ENCODE results near the gene DGKI. TPM values are rescaled to one million over a fixed set of nuclear protein-coding genes. Genes with fewer than 3 reads are reported as not detected.

Gene DGKI
- polyA plus RNA-seq, 2 of the 4 experiments (the other 2 are of a cell fraction): 0.05 to 0.08 TPM

DNA sequence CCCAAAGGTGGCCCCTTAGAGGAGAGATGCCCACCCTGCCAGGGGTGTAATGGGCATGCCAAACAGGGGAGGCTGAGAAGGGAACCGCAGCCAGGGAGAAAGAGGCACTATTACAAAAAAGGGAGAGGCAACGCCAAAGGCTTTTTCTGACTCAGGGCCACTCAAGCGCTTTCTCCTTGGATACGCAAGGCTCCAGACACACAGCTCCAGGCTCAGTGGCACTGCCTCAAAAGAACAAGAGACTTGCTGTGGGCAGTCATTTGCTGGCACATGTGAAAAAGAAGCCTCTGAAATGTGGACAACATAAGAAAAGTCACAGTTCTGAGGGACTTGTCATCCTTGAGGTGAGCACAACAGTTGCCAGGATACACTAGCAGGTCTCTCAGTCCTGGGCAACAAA, 128.4 kb downstream of the DGKI start:
- TF ChIP-seq HDAC2 (IDR thresholded peaks at IDR 0.05): no peak
- TF ChIP-seq NR3C1 (IDR thresholded peaks at IDR 0.05): no peak
- TF ChIP-seq RAD21 (conservative IDR thresholded peaks at IDR 0.05 in 1 of 2, IDR thresholded peaks at IDR 0.05 in 1 of 2): no peak
- TF ChIP-seq ZNF302 (CRISPR knock-in tag; IDR thresholded peaks at IDR 0.05): no peak
- TF ChIP-seq BHLHE40 (IDR thresholded peaks at IDR 0.05; ENCODE audit: low read depth, low read length): no peak
- no peak for TF ChIP-seq CHD2 (IDR thresholded peaks at IDR 0.05; ENCODE audit: low read length, partially characterized antibody)
- TF ChIP-seq, protein P1, sequence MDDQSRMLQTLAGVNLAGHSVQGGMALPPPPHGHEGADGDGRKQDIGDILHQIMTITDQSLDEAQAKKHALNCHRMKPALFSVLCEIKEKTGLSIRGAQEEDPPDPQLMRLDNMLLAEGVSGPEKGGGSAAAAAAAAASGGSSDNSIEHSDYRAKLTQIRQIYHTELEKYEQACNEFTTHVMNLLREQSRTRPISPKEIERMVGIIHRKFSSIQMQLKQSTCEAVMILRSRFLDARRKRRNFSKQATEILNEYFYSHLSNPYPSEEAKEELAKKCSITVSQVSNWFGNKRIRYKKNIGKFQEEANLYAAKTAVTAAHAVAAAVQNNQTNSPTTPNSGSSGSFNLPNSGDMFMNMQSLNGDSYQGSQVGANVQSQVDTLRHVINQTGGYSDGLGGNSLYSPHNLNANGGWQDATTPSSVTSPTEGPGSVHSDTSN (IDR thresholded peaks at IDR 0.05): no peak
- no peak for TF ChIP-seq SREBF2 (IDR thresholded peaks at IDR 0.05)
- TF ChIP-seq, protein P2, sequence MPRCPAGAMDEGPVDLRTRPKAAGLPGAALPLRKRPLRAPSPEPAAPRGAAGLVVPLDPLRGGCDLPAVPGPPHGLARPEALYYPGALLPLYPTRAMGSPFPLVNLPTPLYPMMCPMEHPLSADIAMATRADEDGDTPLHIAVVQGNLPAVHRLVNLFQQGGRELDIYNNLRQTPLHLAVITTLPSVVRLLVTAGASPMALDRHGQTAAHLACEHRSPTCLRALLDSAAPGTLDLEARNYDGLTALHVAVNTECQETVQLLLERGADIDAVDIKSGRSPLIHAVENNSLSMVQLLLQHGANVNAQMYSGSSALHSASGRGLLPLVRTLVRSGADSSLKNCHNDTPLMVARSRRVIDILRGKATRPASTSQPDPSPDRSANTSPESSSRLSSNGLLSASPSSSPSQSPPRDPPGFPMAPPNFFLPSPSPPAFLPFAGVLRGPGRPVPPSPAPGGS (IDR thresholded peaks at IDR 0.05): no peak
- TF ChIP-seq MAFK (IDR thresholded peaks at IDR 0.05; ENCODE audit: partially characterized antibody): no peak
- TF ChIP-seq, protein P3, sequence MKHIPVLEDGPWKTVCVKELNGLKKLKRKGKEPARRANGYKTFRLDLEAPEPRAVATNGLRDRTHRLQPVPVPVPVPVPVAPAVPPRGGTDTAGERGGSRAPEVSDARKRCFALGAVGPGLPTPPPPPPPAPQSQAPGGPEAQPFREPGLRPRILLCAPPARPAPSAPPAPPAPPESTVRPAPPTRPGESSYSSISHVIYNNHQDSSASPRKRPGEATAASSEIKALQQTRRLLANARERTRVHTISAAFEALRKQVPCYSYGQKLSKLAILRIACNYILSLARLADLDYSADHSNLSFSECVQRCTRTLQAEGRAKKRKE (CRISPR knock-in tag; IDR thresholded peaks at IDR 0.05; ENCODE audit: low read depth): no peak
- TF ChIP-seq, protein P4, sequence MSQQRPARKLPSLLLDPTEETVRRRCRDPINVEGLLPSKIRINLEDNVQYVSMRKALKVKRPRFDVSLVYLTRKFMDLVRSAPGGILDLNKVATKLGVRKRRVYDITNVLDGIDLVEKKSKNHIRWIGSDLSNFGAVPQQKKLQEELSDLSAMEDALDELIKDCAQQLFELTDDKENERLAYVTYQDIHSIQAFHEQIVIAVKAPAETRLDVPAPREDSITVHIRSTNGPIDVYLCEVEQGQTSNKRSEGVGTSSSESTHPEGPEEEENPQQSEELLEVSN (IDR thresholded peaks at IDR 0.05; ENCODE audit: borderline replicate concordance, low read depth): no peak
- no peak for TF ChIP-seq POLR2AphosphoS2 (conservative IDR thresholded peaks at IDR 0.05; ENCODE audit: low read length)
- TF ChIP-seq, protein P5, sequence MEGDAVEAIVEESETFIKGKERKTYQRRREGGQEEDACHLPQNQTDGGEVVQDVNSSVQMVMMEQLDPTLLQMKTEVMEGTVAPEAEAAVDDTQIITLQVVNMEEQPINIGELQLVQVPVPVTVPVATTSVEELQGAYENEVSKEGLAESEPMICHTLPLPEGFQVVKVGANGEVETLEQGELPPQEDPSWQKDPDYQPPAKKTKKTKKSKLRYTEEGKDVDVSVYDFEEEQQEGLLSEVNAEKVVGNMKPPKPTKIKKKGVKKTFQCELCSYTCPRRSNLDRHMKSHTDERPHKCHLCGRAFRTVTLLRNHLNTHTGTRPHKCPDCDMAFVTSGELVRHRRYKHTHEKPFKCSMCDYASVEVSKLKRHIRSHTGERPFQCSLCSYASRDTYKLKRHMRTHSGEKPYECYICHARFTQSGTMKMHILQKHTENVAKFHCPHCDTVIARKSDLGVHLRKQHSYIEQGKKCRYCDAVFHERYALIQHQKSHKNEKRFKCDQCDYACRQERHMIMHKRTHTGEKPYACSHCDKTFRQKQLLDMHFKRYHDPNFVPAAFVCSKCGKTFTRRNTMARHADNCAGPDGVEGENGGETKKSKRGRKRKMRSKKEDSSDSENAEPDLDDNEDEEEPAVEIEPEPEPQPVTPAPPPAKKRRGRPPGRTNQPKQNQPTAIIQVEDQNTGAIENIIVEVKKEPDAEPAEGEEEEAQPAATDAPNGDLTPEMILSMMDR (IDR thresholded peaks at IDR 0.05): no peak
- TF ChIP-seq POLR2A (IDR thresholded peaks at IDR 0.05; ENCODE audit: low read length): no peak
- TF ChIP-seq KDM5A (IDR thresholded peaks at IDR 0.05): no peak
- WGBS (ENCODE audit: missing lambda C conversion rate): 59% methylated on average over 4 of the region's 4 CpGs
- ChIA-PET CTCF (no interaction called here), POLR2A (no interaction called here)
- Histone ChIP-seq H3K9me3 (no peaks in the 10 kb centered on the region), H3K4me3 (no peak overlapping the region), H3K27ac (no peak overlapping the region), H3K4me1 (no peaks in the 10 kb centered on the region), H3K4me2 (no peak overlapping the region)
- ATAC-seq: no peak
- no peak for FAIRE-seq
- DNase-seq (ENCODE audit: low read depth in 1 of 2, low spot score in 1 of 2): no peak

DNA sequence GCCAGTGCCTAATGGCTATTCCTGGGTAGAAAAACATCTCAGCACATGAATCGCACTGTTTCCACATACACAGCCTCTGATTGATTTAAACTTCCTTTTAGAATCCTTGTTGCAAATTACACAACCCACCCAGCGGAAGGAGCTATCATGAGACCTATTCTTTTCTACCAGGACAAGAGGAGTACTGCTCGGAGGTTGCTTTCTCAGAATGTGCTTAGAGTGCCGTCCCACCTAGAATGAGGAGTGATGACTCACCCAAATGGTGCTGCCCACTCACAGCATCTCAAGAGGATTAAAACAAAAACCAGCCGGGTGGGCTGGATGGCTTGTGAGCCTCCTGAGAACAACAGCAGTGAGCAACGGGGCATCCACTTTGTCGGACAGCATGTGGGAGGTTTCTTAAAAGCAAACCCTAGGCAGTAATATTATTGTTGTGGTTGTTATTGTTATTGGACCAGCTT, 128.9 kb downstream of the DGKI start:
- ChIA-PET CTCF (no interaction called here), POLR2A (no interaction called here)
- DNase-seq (ENCODE audit: low read depth in 1 of 2, low spot score in 1 of 2) (no peak), FAIRE-seq (no peak), ATAC-seq (no peak)
- Histone ChIP-seq H3K4me3 (no peak overlapping the region), H3K4me1 (no peaks in the 10 kb centered on the region), H3K9me3 (no peaks in the 10 kb centered on the region), H3K27ac (no peak overlapping the region), H3K4me2 (no peak overlapping the region)
- 29% methylated on average over 7 of the region's 7 CpGs for WGBS (ENCODE audit: missing lambda C conversion rate)
- no peak for TF ChIP-seq JUN (IDR thresholded peaks at IDR 0.05)
- no peak for TF ChIP-seq KDM5A (IDR thresholded peaks at IDR 0.05)
- TF ChIP-seq, protein P3 (CRISPR knock-in tag; IDR thresholded peaks at IDR 0.05; ENCODE audit: low read depth): no peak
- no peak for TF ChIP-seq CBX8 (IDR thresholded peaks at IDR 0.05)
- no peak for TF ChIP-seq BHLHE40 (IDR thresholded peaks at IDR 0.05; ENCODE audit: low read depth, low read length)
- TF ChIP-seq SREBF2 (IDR thresholded peaks at IDR 0.05): no peak
- TF ChIP-seq, protein P5 (IDR thresholded peaks at IDR 0.05): no peak
- TF ChIP-seq TP53 (CRISPR knock-in tag; IDR thresholded peaks at IDR 0.05): no peak
- no peak for TF ChIP-seq PHF8 (IDR thresholded peaks at IDR 0.05; ENCODE audit: borderline replicate concordance, low read depth)
- TF ChIP-seq NFE2L2 (conservative IDR thresholded peaks at IDR 0.05; ENCODE audit: low read length): no peak
- no peak for TF ChIP-seq FOSL2 (IDR thresholded peaks at IDR 0.05)
- no peak for TF ChIP-seq FOSL2 (CRISPR knock-in tag; IDR thresholded peaks at IDR 0.05)
- no peak for TF ChIP-seq ZFP36 (IDR thresholded peaks at IDR 0.05; ENCODE audit: borderline replicate concordance, partially characterized antibody)
- no peak for TF ChIP-seq RAD21 (conservative IDR thresholded peaks at IDR 0.05 in 1 of 2, IDR thresholded peaks at IDR 0.05 in 1 of 2)
- no peak for TF ChIP-seq HEYL (CRISPR knock-in tag; IDR thresholded peaks at IDR 0.05)
- TF ChIP-seq, protein P2 (IDR thresholded peaks at IDR 0.05): no peak
- no peak for TF ChIP-seq ZC3H11A (IDR thresholded peaks at IDR 0.05)
- TF ChIP-seq, protein P6, sequence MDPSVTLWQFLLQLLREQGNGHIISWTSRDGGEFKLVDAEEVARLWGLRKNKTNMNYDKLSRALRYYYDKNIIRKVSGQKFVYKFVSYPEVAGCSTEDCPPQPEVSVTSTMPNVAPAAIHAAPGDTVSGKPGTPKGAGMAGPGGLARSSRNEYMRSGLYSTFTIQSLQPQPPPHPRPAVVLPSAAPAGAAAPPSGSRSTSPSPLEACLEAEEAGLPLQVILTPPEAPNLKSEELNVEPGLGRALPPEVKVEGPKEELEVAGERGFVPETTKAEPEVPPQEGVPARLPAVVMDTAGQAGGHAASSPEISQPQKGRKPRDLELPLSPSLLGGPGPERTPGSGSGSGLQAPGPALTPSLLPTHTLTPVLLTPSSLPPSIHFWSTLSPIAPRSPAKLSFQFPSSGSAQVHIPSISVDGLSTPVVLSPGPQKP (IDR thresholded peaks at IDR 0.05; ENCODE audit: low read depth, low read length): no peak
